CD14-positive monocyte (primary cell): ENCODE measurements around the gene RPS26. TPM values are rescaled to one million over a fixed set of nuclear protein-coding genes. Genes with fewer than 3 reads are reported as not detected.

Experiments
- DNase-seq, 3 donors: peaks; one replicate each; pipeline ENCODE4 v3.0.0-alpha.2; 2011 to 2022
- H2AFZ ChIP-seq: 2 replicates; pipeline ENCODE4 v1.6.0; 2012; ENCODE audit warnings: mild to moderate bottlenecking, low read depth, low read length, inconsistent platforms; ENCODE audit not compliant: insufficient read depth, poor library complexity, severe bottlenecking
- H3K27ac ChIP-seq, 2 donors: 1 replicate in 1 of 2; 2 replicates in 1 of 2; pipeline ENCODE4 v1.5.1; 2012 to 2013; ENCODE audit warnings: low read length in 2 of 2, control low read depth in 1 of 2, inconsistent platforms in 1 of 2, low read depth in 1 of 2, mild to moderate bottlenecking in 1 of 2
- H3K27me3 ChIP-seq, 2 donors: one replicate each; pipeline versions ENCODE4 v1.6.0 to v1.6.1; 2011 to 2013; ENCODE audit warnings: low read length in 2 of 2; ENCODE audit not compliant: control insufficient read depth in 2 of 2, insufficient read depth in 2 of 2
- H3K36me3 ChIP-seq, 2 donors: replicated peaks in 1 of 2; 1 replicate in 1 of 2; 2 replicates in 1 of 2; pipeline versions ENCODE4 v1.5.1 to v1.6.1; 2012 to 2013; ENCODE audit warnings: low read length in 2 of 2, control low read depth in 1 of 2, inconsistent platforms in 1 of 2, mild to moderate bottlenecking in 1 of 2; ENCODE audit not compliant: insufficient read depth in 2 of 2, control insufficient read depth in 1 of 2
- H3K4me1 ChIP-seq, 2 donors: 1 replicate in 1 of 2; 2 replicates in 1 of 2; pipeline versions ENCODE4 v1.5.1 to v1.6.1; 2012 to 2013; ENCODE audit warnings: low read length in 2 of 2, control low read depth in 1 of 2, inconsistent platforms in 1 of 2, mild to moderate bottlenecking in 1 of 2, moderate library complexity in 1 of 2; ENCODE audit not compliant: insufficient read depth in 2 of 2, control insufficient read depth in 1 of 2
- H3K4me2 ChIP-seq: replicated peaks from 2 replicates; pipeline ENCODE3; 2012; ENCODE audit warnings: low read length, moderate library complexity, mild to moderate bottlenecking; ENCODE audit not compliant: poor library complexity, severe bottlenecking; ENCODE audit errors: extremely low read depth
- H3K4me3 ChIP-seq, 3 experiments: fragments of 200-600 bp in 1 of 3; sonication (generic) in 1 of 3; replicated peaks in 1 of 3; 1 replicate in 2 of 3; 2 replicates in 1 of 3; pipeline ENCODE4 v1.5.1; 2011 to 2013; ENCODE audit warnings: low read length in 3 of 3, mild to moderate bottlenecking in 3 of 3, control low read depth in 2 of 3, low read depth in 2 of 3, inconsistent platforms in 1 of 3, moderate library complexity in 1 of 3
- H3K79me2 ChIP-seq: 2 replicates; pipeline ENCODE4 v1.6.0; 2012; ENCODE audit warnings: mild to moderate bottlenecking, control low read depth, inconsistent platforms, low read length, moderate library complexity; ENCODE audit not compliant: insufficient read depth
- H3K9ac ChIP-seq: 2 replicates; pipeline ENCODE4 v1.6.0; 2017; ENCODE audit warnings: low read length, mild to moderate bottlenecking; ENCODE audit not compliant: insufficient read depth, poor library complexity, severe bottlenecking
- H3K9me3 ChIP-seq, 2 donors: replicated peaks in 1 of 2; 1 replicate in 1 of 2; 2 replicates in 1 of 2; pipeline versions ENCODE4 v1.5.1 to v1.6.1; 2012 to 2013; ENCODE audit warnings: low read length in 2 of 2, control low read depth in 1 of 2; ENCODE audit not compliant: control insufficient read depth in 1 of 2, insufficient read depth in 1 of 2
- H4K20me1 ChIP-seq: 2 replicates; pipeline ENCODE4 v1.6.0; 2012; ENCODE audit warnings: mild to moderate bottlenecking, low read length, control low read depth, moderate library complexity; ENCODE audit not compliant: insufficient read depth
- H3K27ac Mint-ChIP-seq, 7 donors: one replicate each; pipeline ENCODE4 v1.8.0; 2020; ENCODE audit warnings: mild to moderate bottlenecking in 7 of 7, mixed read lengths in 7 of 7, moderate library complexity in 6 of 7, inconsistent platforms in 2 of 7
- H3K27me3 Mint-ChIP-seq, 3 donors: one replicate each; pipeline ENCODE4 v1.8.0; 2021 to 2022; ENCODE audit warnings: low read depth in 3 of 3, mild to moderate bottlenecking in 3 of 3, mixed read lengths in 3 of 3, moderate library complexity in 3 of 3, inconsistent platforms in 1 of 3
- H3K36me3 Mint-ChIP-seq, 2 donors: one replicate each; pipeline ENCODE4 v1.8.0; 2020; ENCODE audit warnings: mixed read lengths in 2 of 2, inconsistent platforms in 1 of 2, mild to moderate bottlenecking in 1 of 2
- H3K4me1 Mint-ChIP-seq: one replicate; pipeline ENCODE4 v1.8.0; 2020; ENCODE audit warnings: mild to moderate bottlenecking, mixed read lengths
- H3K4me3 Mint-ChIP-seq, 2 donors: one replicate each; pipeline ENCODE4 v1.8.0; 2020; ENCODE audit warnings: mild to moderate bottlenecking in 2 of 2, mixed read lengths in 2 of 2, moderate library complexity in 1 of 2
- H3K9me3 Mint-ChIP-seq, 7 donors: one replicate each; pipeline ENCODE4 v1.8.0; 2020 to 2022; ENCODE audit warnings: mixed read lengths in 7 of 7, mild to moderate bottlenecking in 6 of 7, moderate library complexity in 6 of 7, inconsistent platforms in 2 of 7
- WGBS: methylation state at CpG from one replicate; pipeline ENCODE4 v1.1.5; 2013; ENCODE audit warnings: missing lambda C conversion rate; ENCODE audit not compliant: insufficient coverage; 5-methylcytosine and 5-hydroxymethylcytosine counted together
- intact Hi-C, 2 donors: fragments of 100-400 bp; cut with micrococcal nuclease; formaldehyde crosslinking; loops; one replicate each; pipeline versions ENCODE4 v1.15.0 to v1.15.1; 2023
- polyA plus RNA-seq, 3 donors: library from polyadenylated mRNA; depleted of rRNA in 1 of 3; unstranded in 2 of 3; stranded (reverse) in 1 of 3; fragments of 300-500 nt in 2 of 3; fragments of >200 nt in 1 of 3; fragmentation: Illumina TruSeq in 2 of 3; gene quantifications; 1 replicate in 2 of 3; 2 replicates in 1 of 3; pipeline ENCODE4 v1.2.3, GENCODE V29; 2012 to 2021
- TF ChIP-seq, protein P1 (sequence below): fragments of 200-600 bp; IDR thresholded peaks from one replicate; pipeline ENCODE4 v1.8.0; 2022; ENCODE audit warnings: antibody characterized with exemption, mild to moderate bottlenecking

RPS26 gene
- polyA plus RNA-seq, 3 donors, result 238 to 363 (median 286) TPM

DNA sequence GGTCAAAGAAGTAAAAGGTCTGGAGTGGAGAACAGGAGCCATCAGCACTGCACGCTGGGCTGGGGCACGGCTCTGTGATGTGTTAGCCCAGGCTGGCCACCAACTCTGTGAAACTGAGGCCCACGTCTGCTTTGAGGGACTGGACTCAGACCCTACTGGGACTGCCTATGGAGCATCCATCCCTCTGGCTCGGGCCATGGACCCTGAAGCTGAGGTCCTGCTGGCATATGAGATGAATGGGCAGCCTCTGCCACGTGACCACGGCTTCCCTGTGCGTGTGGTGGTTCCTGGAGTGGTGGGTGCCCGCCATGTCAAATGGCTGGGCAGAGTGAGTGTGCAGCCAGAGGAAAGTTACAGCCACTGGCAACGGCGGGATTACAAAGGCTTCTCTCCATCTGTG is 37.5 kb upstream of the RPS26 start:
- peaks cover 0 to 1% (median 0%) of the 10 kb centered on the region in 3 donors for H3K27me3 Mint-ChIP-seq
- no peaks in the 10 kb centered on the region for H4K20me1 ChIP-seq
- no peak overlapping the region for H3K27ac ChIP-seq
- no peak overlapping the region for H3K4me3 Mint-ChIP-seq
- H3K4me1 Mint-ChIP-seq, result peaks cover 32% of the 10 kb centered on the region
- DNase-seq, result no peak
- no peaks in the 10 kb centered on the region for H3K9me3 ChIP-seq
- H3K36me3 ChIP-seq, result peaks cover 17 to 26% of the 10 kb centered on the region in 2 donors
- no peak overlapping the region for H3K4me2 ChIP-seq
- H3K9ac ChIP-seq, result no peak overlapping the region
- H3K4me3 ChIP-seq, result no peak overlapping the region
- 98% methylated on average over 10 of the region's 10 CpGs for WGBS
- H3K9me3 Mint-ChIP-seq, result no peaks in the 10 kb centered on the region
- H3K36me3 Mint-ChIP-seq, result peaks cover 30 to 46% of the 10 kb centered on the region in 2 donors
- TF ChIP-seq, protein P1, sequence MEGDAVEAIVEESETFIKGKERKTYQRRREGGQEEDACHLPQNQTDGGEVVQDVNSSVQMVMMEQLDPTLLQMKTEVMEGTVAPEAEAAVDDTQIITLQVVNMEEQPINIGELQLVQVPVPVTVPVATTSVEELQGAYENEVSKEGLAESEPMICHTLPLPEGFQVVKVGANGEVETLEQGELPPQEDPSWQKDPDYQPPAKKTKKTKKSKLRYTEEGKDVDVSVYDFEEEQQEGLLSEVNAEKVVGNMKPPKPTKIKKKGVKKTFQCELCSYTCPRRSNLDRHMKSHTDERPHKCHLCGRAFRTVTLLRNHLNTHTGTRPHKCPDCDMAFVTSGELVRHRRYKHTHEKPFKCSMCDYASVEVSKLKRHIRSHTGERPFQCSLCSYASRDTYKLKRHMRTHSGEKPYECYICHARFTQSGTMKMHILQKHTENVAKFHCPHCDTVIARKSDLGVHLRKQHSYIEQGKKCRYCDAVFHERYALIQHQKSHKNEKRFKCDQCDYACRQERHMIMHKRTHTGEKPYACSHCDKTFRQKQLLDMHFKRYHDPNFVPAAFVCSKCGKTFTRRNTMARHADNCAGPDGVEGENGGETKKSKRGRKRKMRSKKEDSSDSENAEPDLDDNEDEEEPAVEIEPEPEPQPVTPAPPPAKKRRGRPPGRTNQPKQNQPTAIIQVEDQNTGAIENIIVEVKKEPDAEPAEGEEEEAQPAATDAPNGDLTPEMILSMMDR, result no peak
- H3K27ac Mint-ChIP-seq, result peak overlapping the region in 4 of 7 donors; percentile 61 to 71 (median 64)
- peaks cover 5 to 12% of the 10 kb centered on the region in 2 donors for H3K4me1 ChIP-seq
- no peaks in the 10 kb centered on the region for H3K79me2 ChIP-seq
- no peak overlapping the region for H2AFZ ChIP-seq
- H3K27me3 ChIP-seq, result no peaks in the 10 kb centered on the region
- intact Hi-C loops, result no loop called here

DNA sequence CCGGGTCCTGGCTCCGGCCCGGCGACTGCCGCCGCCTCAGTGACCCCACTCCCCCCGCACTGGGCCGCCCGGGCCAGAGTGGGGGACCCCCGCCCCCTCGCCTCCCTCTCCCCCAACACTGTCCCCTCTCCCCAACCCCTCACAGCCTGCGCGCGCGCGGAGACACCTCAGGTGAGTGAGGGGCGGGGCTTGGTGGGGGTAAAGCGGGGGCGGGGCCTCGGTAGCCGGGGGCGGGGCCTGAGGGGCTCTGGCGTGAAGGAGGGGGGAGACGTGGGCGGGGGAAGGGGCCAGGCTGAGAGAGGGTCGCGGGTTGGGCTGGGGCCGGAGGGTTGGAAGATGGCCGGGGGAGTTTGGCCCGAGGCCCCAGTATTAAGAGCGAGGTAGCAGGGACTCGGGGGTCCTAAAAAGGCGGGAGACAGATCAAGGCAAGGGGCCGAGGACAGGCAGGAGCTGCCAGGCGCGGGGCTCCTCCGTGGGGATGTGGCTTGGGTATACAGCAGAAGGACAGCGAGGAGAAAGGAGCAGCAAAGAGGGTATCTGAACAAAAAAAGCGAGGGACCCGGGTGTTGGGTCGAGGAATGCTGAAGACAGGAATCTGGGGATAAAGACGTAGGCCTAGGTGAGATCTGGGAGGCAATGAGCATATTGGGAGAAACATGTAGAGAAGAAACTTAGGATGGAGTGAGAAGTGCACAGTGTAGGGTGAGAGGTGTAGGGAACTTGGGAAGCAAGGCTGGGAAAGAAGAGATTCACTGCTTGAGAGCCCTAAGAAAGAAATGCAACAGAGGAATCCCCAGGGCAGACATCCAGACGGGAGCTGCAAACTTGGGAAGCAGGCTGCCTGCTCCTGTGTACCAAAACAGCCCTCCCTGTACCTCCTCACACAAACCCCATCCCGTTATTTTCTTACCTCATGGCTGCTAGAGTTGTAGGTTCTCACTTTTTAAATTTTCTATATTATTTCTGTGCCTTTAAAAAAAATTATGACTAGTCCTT is 33.9 kb upstream of the RPS26 start:
- Mint-ChIP-seq H3K9me3 (no peaks in the 10 kb centered on the region), H3K27me3 (peaks cover 0 to 1% (median 0%) of the 10 kb centered on the region in 3 donors), H3K27ac (peak overlapping the region in 6 of 7 donors; percentile 36 to 82 (median 80)), H3K4me3 (peak overlapping the region; percentile 87 to 90), H3K36me3 (peaks cover 18 to 24% of the 10 kb centered on the region in 2 donors), H3K4me1 (peaks cover 29% of the 10 kb centered on the region)
- H3K27ac ChIP-seq, result peak overlapping the region in 1 of 2 donors; percentile 72
- no peaks in the 10 kb centered on the region for H3K27me3 ChIP-seq
- H3K9me3 ChIP-seq, result no peaks in the 10 kb centered on the region
- peak overlapping the region; percentile 90 for H3K4me2 ChIP-seq
- peaks cover 5 to 12% of the 10 kb centered on the region in 2 donors for H3K4me1 ChIP-seq
- H3K36me3 ChIP-seq, result peaks cover 12 to 14% of the 10 kb centered on the region in 2 donors
- no peak for DNase-seq
- TF ChIP-seq, protein P1, result no peak
- peak overlapping the region; percentile 40 to 80 (median 80) for H3K4me3 ChIP-seq
- intact Hi-C loops, result no loop called here
- H2AFZ ChIP-seq, result peak overlapping the region; percentile 94
- WGBS, result 0% methylated on average over 16 of the region's 44 CpGs
- peak overlapping the region; percentile 77 for H3K9ac ChIP-seq
- H4K20me1 ChIP-seq, result no peaks in the 10 kb centered on the region
- H3K79me2 ChIP-seq, result no peaks in the 10 kb centered on the region
